ENCODE measurements around the gene AP1S1. TPM values are rescaled to one million over a fixed set of nuclear protein-coding genes. Genes with fewer than 3 reads are reported as not detected.
"Not testable (repeated sequence)": the region's sequence is repeated elsewhere in the genome, so short reads cannot be mapped to it uniquely, and the experiment has no call there.

Gene AP1S1
- total and polyA plus RNA-seq, 7 donors, result 5.7 to 29.9 (median 7.1) TPM

GRCh38 chr7:101195884-101196283 lies 41.6 kb downstream of the AP1S1 start:
- TF ChIP-seq CTCF (IDR thresholded peaks at IDR 0.05), result no peak
- H3K36me3 ChIP-seq (ENCODE audit: insufficient read depth in 1 of 2, low read depth in 1 of 2), result no peaks in the 10 kb centered on the region
- DNase-seq (no peak), ATAC-seq (no peak)
- H3K4me3 ChIP-seq, result no peak overlapping the region
- 80 to 83% (median 83%) methylated on average over 15 to 17 of the region's 17 CpGs for WGBS, 3 donors
- H3K9me3 ChIP-seq, result no peaks in the 10 kb centered on the region
- no peak overlapping the region for H3K27ac ChIP-seq
- peaks cover 0 to 41% (median 6%) of the 10 kb centered on the region in 3 donors for H3K27me3 ChIP-seq (ENCODE audit: insufficient read depth in 3 of 3, low read length in 2 of 3)
- H3K4me1 ChIP-seq, result no peaks in the 10 kb centered on the region
- intact Hi-C loops (cut with DNase I), result no loop called here

GRCh38 chr7:101197991-101198390 lies 43.7 kb downstream of the AP1S1 start:
- intact Hi-C loops (cut with DNase I), result no loop called here
- Histone ChIP-seq H3K27ac (no peak overlapping the region), H3K4me3 (no peak overlapping the region), H3K4me1 (peaks cover 6% of the 10 kb centered on the region), H3K27me3 (ENCODE audit: insufficient read depth in 3 of 3, low read length in 2 of 3) (peaks cover 0 to 61% (median 14%) of the 10 kb centered on the region in 3 donors), H3K36me3 (ENCODE audit: insufficient read depth in 1 of 2, low read depth in 1 of 2) (no peaks in the 10 kb centered on the region), H3K9me3 (no peaks in the 10 kb centered on the region)
- no peak for TF ChIP-seq CTCF (IDR thresholded peaks at IDR 0.05)
- WGBS, 3 donors, result 68 to 70% (median 70%) methylated on average over 21 of the region's 21 CpGs
- ATAC-seq (no peak), DNase-seq (no peak)

- H3K27me3 ChIP-seq (ENCODE audit: insufficient read depth in 3 of 3, low read length in 2 of 3), result peaks cover 0 to 66% (median 17%) of the 10 kb centered on the region in 3 donors
- no peak for DNase-seq
- no peak for TF ChIP-seq CTCF (IDR thresholded peaks at IDR 0.05)
- H3K9me3 ChIP-seq, result no peaks in the 10 kb centered on the region
- no peak for ATAC-seq
- no peak overlapping the region for H3K4me3 ChIP-seq
- H3K27ac ChIP-seq, result no peak overlapping the region
- 42 to 63% (median 57%) methylated on average over 14 of the region's 14 CpGs for WGBS, 3 donors
- H3K4me1 ChIP-seq, result peaks cover 6% of the 10 kb centered on the region
- intact Hi-C loops (cut with DNase I), result no loop called here
- no peaks in the 10 kb centered on the region for H3K36me3 ChIP-seq (ENCODE audit: insufficient read depth in 1 of 2, low read depth in 1 of 2)
Measured at GRCh38 chr7:101198476-101198875, 44.2 kb downstream of the AP1S1 start.

GRCh38 chr7:101199522-101199921 lies 45.2 kb downstream of the AP1S1 start:
- H3K9me3 ChIP-seq; H3K4me1 ChIP-seq; intact Hi-C loops (cut with DNase I); H3K36me3 ChIP-seq (ENCODE audit: insufficient read depth in 1 of 2, low read depth in 1 of 2); H3K27ac ChIP-seq; DNase-seq; ATAC-seq; H3K4me3 ChIP-seq: not testable (repeated sequence)
- WGBS, 3 donors, result 90 to 95% (median 90%) methylated on average over 9 to 10 of the region's 10 CpGs
- peaks cover 0 to 66% (median 20%) of the 10 kb centered on the region in 3 donors for H3K27me3 ChIP-seq (ENCODE audit: insufficient read depth in 3 of 3, low read length in 2 of 3)

GRCh38 chr7:101200504-101200861 lies 46.2 kb downstream of the AP1S1 start:
- no peak for DNase-seq
- Histone ChIP-seq H3K27ac (no peak overlapping the region), H3K9me3 (no peaks in the 10 kb centered on the region), H3K4me1 (peaks cover 6% of the 10 kb centered on the region), H3K4me3 (no peak overlapping the region), H3K27me3 (ENCODE audit: insufficient read depth in 3 of 3, low read length in 2 of 3) (peaks cover 0 to 66% (median 20%) of the 10 kb centered on the region in 3 donors), H3K36me3 (ENCODE audit: insufficient read depth in 1 of 2, low read depth in 1 of 2) (no peaks in the 10 kb centered on the region)
- WGBS, 3 donors, result 68 to 82% (median 75%) methylated on average over 2 of the region's 2 CpGs
- intact Hi-C loops (cut with DNase I), result no loop called here
- no peak for ATAC-seq
- TF ChIP-seq CTCF (IDR thresholded peaks at IDR 0.05), result no peak

Data from psoas muscle (tissue), 8 donors.